Esophagus squamous epithelium (tissue), 5 donors: Measurements from ENCODE around the gene KCNA10. TPM values are rescaled to one million over a fixed set of nuclear protein-coding genes. Genes with fewer than 3 reads are reported as not detected.

Experiments
- DNase-seq: peaks from one replicate; lab custom pipeline; 2025; lab: John Stamatoyannopoulos, UW
- H3K27ac ChIP-seq, 4 donors: fragments of 200-600 bp; sonication (generic); one replicate each; pipeline ENCODE4 v1.5.1; 2016 to 2019; ENCODE audit warnings: mild to moderate bottlenecking in 1 of 4
- H3K27me3 ChIP-seq, 4 donors: fragments of 200-600 bp; sonication (generic); 1 replicate in 3 of 4; 2 replicates in 1 of 4; pipeline versions ENCODE4 v1.5.1 to v1.6.0; 2017 to 2021; ENCODE audit warnings: antibody characterized with exemption in 1 of 4
- H3K36me3 ChIP-seq, 3 donors: fragments of 200-600 bp; sonication (generic); one replicate each; pipeline ENCODE4 v1.5.1; 2016 to 2019
- H3K4me1 ChIP-seq, 3 donors: fragments of 200-600 bp; sonication (generic); one replicate each; pipeline ENCODE4 v1.5.1; 2017 to 2019
- H3K4me3 ChIP-seq, 4 donors: fragments of 200-600 bp; sonication (generic); 1 replicate in 3 of 4; 2 replicates in 1 of 4; pipeline ENCODE4 v1.5.1; 2016 to 2019; ENCODE audit warnings: mild to moderate bottlenecking in 2 of 4, moderate library complexity in 1 of 4
- H3K9me3 ChIP-seq, 3 donors: fragments of 200-600 bp; sonication (generic); one replicate each; pipeline ENCODE4 v1.5.1; 2016 to 2019
- POLR2A ChIP-seq, 4 donors: fragments of 450-650 bp; IDR thresholded peaks; one replicate each; pipeline ENCODE4 v1.6.1; 2017; ENCODE audit warnings: antibody characterized with exemption in 4 of 4, mild to moderate bottlenecking in 4 of 4, moderate library complexity in 3 of 4
- WGBS, 2 donors: methylation state at CpG; one replicate each; pipeline ENCODE4 v1.1.5; 2018; 5-methylcytosine and 5-hydroxymethylcytosine counted together
- intact Hi-C: fragments of 100-400 bp; cut with DNase I; formaldehyde crosslinking; loops from one replicate; pipeline ENCODE4 v1.15.0; 2022
- total RNA-seq, 4 donors: library from RNA; depleted of rRNA; stranded (reverse); fragments of >200 nt; gene quantifications; one replicate each; pipeline ENCODE4 v1.1.0, GENCODE V29; 2016
- TF ChIP-seq, protein P1 (sequence below), 6 experiments: fragments of 450-650 bp in 4 of 6; fragments of 200-600 bp in 2 of 6; sonication (generic) in 2 of 6; IDR thresholded peaks; one replicate each; pipeline ENCODE4 v1.5.1; 2016 to 2019; ENCODE audit warnings: antibody characterized with exemption in 6 of 6, mild to moderate bottlenecking in 4 of 6, moderate library complexity in 4 of 6
- donor health status: DM: yes; HTN: yes; CAD: no.

KCNA10 gene
- total RNA-seq, 4 donors from 2014 or later = not detected

DNA sequence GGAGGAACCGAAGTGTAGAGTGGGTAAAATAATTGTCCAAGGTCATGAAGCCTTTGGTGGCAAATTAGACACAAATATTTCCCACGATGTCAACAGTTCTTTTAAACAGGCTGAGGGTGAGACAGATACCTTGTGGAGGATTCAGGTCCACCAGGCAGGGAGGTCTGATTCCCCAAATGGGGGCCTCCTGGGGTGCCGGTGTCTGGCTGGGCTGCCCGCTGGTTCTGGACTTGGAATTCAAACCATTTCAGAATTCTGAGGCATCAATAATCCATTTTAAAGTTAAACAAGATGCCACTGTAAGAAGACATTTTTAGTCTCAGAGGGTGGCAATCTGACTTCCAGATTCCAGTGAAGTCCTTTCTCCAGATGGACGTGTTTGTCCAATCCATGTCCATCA lies 15.5 kb downstream of the KCNA10 start:
- no peaks in the 10 kb centered on the region for H3K9me3 ChIP-seq
- H3K4me1 ChIP-seq = peaks cover 0 to 5% (median 0%) of the 10 kb centered on the region in 3 donors
- peaks cover 0 to 16% (median 0%) of the 10 kb centered on the region in 4 donors for H3K27me3 ChIP-seq
- H3K27ac ChIP-seq = no peak overlapping the region
- H3K36me3 ChIP-seq = no peaks in the 10 kb centered on the region
- intact Hi-C loops = no loop called here
- no peak overlapping the region for H3K4me3 ChIP-seq
- 69 to 95% methylated on average over 4 of the region's 5 CpGs for WGBS, 2 donors
- DNase-seq = no peak
- TF ChIP-seq, protein P1, sequence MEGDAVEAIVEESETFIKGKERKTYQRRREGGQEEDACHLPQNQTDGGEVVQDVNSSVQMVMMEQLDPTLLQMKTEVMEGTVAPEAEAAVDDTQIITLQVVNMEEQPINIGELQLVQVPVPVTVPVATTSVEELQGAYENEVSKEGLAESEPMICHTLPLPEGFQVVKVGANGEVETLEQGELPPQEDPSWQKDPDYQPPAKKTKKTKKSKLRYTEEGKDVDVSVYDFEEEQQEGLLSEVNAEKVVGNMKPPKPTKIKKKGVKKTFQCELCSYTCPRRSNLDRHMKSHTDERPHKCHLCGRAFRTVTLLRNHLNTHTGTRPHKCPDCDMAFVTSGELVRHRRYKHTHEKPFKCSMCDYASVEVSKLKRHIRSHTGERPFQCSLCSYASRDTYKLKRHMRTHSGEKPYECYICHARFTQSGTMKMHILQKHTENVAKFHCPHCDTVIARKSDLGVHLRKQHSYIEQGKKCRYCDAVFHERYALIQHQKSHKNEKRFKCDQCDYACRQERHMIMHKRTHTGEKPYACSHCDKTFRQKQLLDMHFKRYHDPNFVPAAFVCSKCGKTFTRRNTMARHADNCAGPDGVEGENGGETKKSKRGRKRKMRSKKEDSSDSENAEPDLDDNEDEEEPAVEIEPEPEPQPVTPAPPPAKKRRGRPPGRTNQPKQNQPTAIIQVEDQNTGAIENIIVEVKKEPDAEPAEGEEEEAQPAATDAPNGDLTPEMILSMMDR (IDR thresholded peaks at IDR 0.05) = no peak
- TF ChIP-seq POLR2A (IDR thresholded peaks at IDR 0.05) = no peak

DNA sequence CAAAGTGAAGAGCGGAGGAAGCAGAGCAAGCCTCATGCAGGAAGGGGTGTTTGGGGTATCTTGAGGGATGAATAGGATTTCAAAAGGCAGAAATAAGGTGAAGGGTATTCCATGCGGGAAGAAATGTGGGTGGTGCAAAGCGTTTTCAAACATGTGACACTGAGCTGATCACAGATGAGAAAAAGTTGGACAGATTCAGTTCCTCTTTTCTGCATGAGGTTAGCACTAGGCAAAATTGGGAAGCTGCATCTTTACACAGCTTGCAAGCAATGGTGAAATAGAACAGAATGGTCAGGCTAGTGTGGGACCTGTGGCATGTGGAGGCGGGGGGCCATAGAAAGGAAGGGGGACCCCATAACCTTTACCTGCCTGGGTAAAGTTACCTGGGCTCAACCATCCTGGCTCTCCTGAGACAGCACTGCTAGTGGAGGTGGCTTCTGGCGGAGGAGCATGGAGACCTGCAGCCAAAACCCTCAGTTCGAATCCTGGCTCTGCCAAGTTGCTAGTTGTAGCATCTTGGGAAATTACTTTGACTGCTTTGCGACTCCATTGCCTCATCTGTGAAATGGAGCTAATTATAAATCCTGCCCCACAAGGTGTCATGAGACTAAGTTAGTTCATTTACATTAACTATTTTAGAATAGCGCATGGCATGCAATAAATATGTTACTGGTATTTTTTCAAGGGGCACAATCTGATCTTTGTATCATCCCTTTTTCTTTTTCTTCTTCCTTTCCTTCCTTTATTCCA lies 16.4 kb downstream of the KCNA10 start:
- H3K27ac ChIP-seq = no peak overlapping the region
- WGBS, 2 donors = 64 to 66% methylated on average over 8 of the region's 8 CpGs

DNA sequence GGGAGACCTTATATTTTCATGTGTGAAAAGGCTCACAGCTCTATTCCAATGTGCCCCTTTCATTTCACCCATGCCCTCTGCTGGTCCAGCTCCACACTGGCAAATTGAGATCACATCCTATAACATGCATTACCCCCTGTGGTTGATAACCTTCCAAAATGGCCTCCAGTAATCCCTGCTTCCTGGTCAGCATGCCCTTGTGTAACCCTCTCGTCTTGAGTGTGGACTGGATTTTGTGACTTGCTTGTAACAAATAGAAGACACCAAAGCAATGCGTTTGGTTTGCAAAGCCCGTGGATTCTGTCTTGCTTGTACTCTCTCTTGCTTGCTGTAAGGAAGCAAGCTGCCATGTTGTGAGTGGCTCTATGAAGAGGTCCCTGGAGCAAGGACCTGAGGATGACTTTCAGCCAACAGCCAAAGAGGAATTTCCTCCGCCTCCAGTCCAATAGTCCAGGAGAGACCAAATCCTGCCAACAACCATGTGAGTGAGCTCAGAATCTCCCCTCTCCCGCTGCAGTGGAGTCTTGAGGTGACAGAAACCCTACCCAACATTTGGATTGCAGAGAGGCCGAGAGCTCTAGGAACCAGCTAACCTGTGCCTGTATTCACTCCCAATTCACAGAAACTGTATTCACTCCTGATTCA lies 17.4 kb downstream of the KCNA10 start:
- H3K36me3 ChIP-seq = no peaks in the 10 kb centered on the region
- TF ChIP-seq, protein P1 (IDR thresholded peaks at IDR 0.05) = no peak
- TF ChIP-seq POLR2A (IDR thresholded peaks at IDR 0.05) = no peak

More for the DNA sequence above, 16.4 kb downstream of the KCNA10 start:
- Histone ChIP-seq H3K4me1 (no peaks in the 10 kb centered on the region), H3K27me3 (peaks cover 0 to 16% (median 0%) of the 10 kb centered on the region in 4 donors), H3K4me3 (no peak overlapping the region), H3K36me3 (no peaks in the 10 kb centered on the region), H3K9me3 (no peaks in the 10 kb centered on the region)
- no peak for DNase-seq
- intact Hi-C loops = no loop called here
- TF ChIP-seq, protein P1 (IDR thresholded peaks at IDR 0.05) = no peak
- no peak for TF ChIP-seq POLR2A (IDR thresholded peaks at IDR 0.05)

DNA sequence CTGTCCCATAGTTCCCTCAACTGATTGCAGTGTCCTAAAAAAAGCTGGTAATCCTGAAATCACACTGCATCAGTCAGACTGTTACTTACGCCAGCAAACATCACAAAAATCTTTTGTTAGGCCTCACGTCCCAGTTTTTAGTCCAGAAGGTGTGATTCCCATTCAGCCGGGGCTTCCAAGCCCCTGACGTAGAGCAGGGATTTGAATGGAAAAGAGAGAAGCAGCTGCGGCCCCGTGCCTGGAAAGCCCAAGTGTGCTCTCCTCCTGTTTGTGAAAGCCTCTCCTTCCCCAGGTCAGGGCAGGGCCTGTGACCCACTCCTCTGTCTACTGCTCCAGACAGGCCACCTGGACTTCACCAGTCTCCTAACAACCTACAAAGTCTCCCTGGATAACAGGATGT lies 20.7 kb downstream of the KCNA10 start:
- DNase-seq = no peak
- TF ChIP-seq, protein P1 (IDR thresholded peaks at IDR 0.05) = no peak
- Histone ChIP-seq H3K4me3 (no peak overlapping the region), H3K27me3 (peaks cover 0 to 5% (median 0%) of the 10 kb centered on the region in 4 donors), H3K36me3 (no peaks in the 10 kb centered on the region), H3K27ac (no peak overlapping the region), H3K4me1 (peaks cover 7 to 22% (median 11%) of the 10 kb centered on the region in 3 donors), H3K9me3 (no peaks in the 10 kb centered on the region)
- 61 to 90% methylated on average over 2 to 3 of the region's 6 CpGs for WGBS, 2 donors
- intact Hi-C loops = no loop called here

More for the DNA sequence above, 17.4 kb downstream of the KCNA10 start:
- no peaks in the 10 kb centered on the region for H3K9me3 ChIP-seq
- H3K27me3 ChIP-seq = peaks cover 0 to 16% (median 0%) of the 10 kb centered on the region in 4 donors
- H3K4me1 ChIP-seq = no peaks in the 10 kb centered on the region
- no peak overlapping the region for H3K4me3 ChIP-seq
- H3K27ac ChIP-seq = no peak overlapping the region
- WGBS, 2 donors = 79 to 94% methylated on average over 3 to 6 of the region's 6 CpGs
- intact Hi-C loops = no loop called here
- DNase-seq = no peak
